Nephron progenitor cell (in vitro differentiated cells): Measurements from ENCODE around the gene ZNHIT1.

Experiments used
- DNase-seq: peaks from one replicate; pipeline ENCODE4 v3.0.0; 2021
- H3K27ac Mint-ChIP-seq: 2 replicates; pipeline ENCODE4 v1.8.0; 2021; ENCODE audit warnings: mild to moderate bottlenecking, moderate library complexity, mixed read lengths
- H3K27me3 Mint-ChIP-seq: 2 replicates; pipeline ENCODE4 v1.8.0; 2021; ENCODE audit warnings: mild to moderate bottlenecking, low read depth, mixed read lengths; ENCODE audit not compliant: poor library complexity
- H3K36me3 Mint-ChIP-seq: 2 replicates; pipeline ENCODE4 v1.8.0; 2021; ENCODE audit warnings: low read depth, mixed read lengths
- H3K4me1 Mint-ChIP-seq: 2 replicates; pipeline ENCODE4 v1.8.0; 2021; ENCODE audit warnings: mixed read lengths
- H3K4me3 Mint-ChIP-seq: 2 replicates; pipeline ENCODE4 v1.8.0; 2021; ENCODE audit warnings: mild to moderate bottlenecking, moderate library complexity, mixed read lengths
- H3K9me3 Mint-ChIP-seq: 2 replicates; pipeline ENCODE4 v1.8.0; 2021; ENCODE audit warnings: mild to moderate bottlenecking, moderate library complexity, mixed read lengths
- CTCF ChIP-seq: fragments of 200-600 bp; sonication (generic); IDR thresholded peaks from 2 replicates; pipeline ENCODE4 v1.5.0; 2021; ENCODE audit warnings: antibody characterized with exemption

ZNHIT1 gene

GRCh38 chr7:101171442-101171837, 46.5 kb upstream of the ZNHIT1 start:
- Mint-ChIP-seq H3K9me3 (no peaks in the 10 kb centered on the region), H3K4me3 (peak overlapping the region; percentile 12), H3K36me3 (no peaks in the 10 kb centered on the region), H3K27ac (no peak overlapping the region), H3K27me3 (peaks cover 100% of the 10 kb centered on the region), H3K4me1 (peaks cover 61% of the 10 kb centered on the region)
- DNase-seq: no peak
- no peak for TF ChIP-seq CTCF

GRCh38 chr7:101172005-101172853, 45.7 kb upstream of the ZNHIT1 start:
- no peak for TF ChIP-seq CTCF
- Mint-ChIP-seq H3K27me3 (peaks cover 100% of the 10 kb centered on the region), H3K4me1 (peaks cover 55% of the 10 kb centered on the region), H3K9me3 (no peaks in the 10 kb centered on the region), H3K4me3 (peak overlapping the region; percentile 12), H3K27ac (no peak overlapping the region), H3K36me3 (no peaks in the 10 kb centered on the region)
- DNase-seq: no peak

GRCh38 chr7:101172854-101173751, 44.9 kb upstream of the ZNHIT1 start:
- no peaks in the 10 kb centered on the region for H3K36me3 Mint-ChIP-seq
- no peak for TF ChIP-seq CTCF
- no peak for DNase-seq
- H3K9me3 Mint-ChIP-seq: no peaks in the 10 kb centered on the region
- peaks cover 46% of the 10 kb centered on the region for H3K4me1 Mint-ChIP-seq
- peaks cover 100% of the 10 kb centered on the region for H3K27me3 Mint-ChIP-seq
- H3K27ac Mint-ChIP-seq: no peak overlapping the region
- H3K4me3 Mint-ChIP-seq: peak overlapping the region; percentile 45

- Mint-ChIP-seq H3K27ac (no peak overlapping the region), H3K4me1 (peaks cover 40% of the 10 kb centered on the region), H3K4me3 (no peak overlapping the region), H3K36me3 (no peaks in the 10 kb centered on the region), H3K9me3 (no peaks in the 10 kb centered on the region), H3K27me3 (peaks cover 100% of the 10 kb centered on the region)
- DNase-seq: peak; percentile 66
- TF ChIP-seq CTCF: no peak
These were observed 44.2 kb upstream of the ZNHIT1 start for GRCh38 chr7:101173752-101174244.

- Mint-ChIP-seq H3K9me3 (no peaks in the 10 kb centered on the region), H3K27ac (no peak overlapping the region), H3K4me3 (no peak overlapping the region), H3K4me1 (peaks cover 40% of the 10 kb centered on the region), H3K27me3 (peaks cover 100% of the 10 kb centered on the region), H3K36me3 (no peaks in the 10 kb centered on the region)
- DNase-seq: no peak
- no peak for TF ChIP-seq CTCF
These were observed 43.6 kb upstream of the ZNHIT1 start for GRCh38 chr7:101174322-101174854.
